ENCODE data around the gene MANSC4.

MANSC4 gene

GRCh38 chr12:27779920-27780611, at the start of gene MANSC4, which contains the start of gene KLHL42:
Gene MANSC4 (minus strand): TSS chr12:27780236. CDS start chr12:27771276, 8,960 bp downstream.
Gene KLHL42 (plus strand): TSS chr12:27780233. CDS start chr12:27780331, 98 bp downstream.
- no peak for DNase-seq

- DNase-seq: no peak
Measured at GRCh38 chr12:27828196-27828595, 48.2 kb upstream of the MANSC4 start.

- no peak for DNase-seq
Measured at GRCh38 chr12:27826076-27826475, 46.0 kb upstream of the MANSC4 start.

GRCh38 chr12:27824126-27824842, 44.2 kb upstream of the MANSC4 start:
- DNase-seq: no peak

GRCh38 chr12:27823038-27823437, 43.0 kb upstream of the MANSC4 start:
- DNase-seq: no peak

- DNase-seq: no peak
Measured at GRCh38 chr12:27822076-27822712, 42.2 kb upstream of the MANSC4 start.

GRCh38 chr12:27821259-27821973, 41.4 kb upstream of the MANSC4 start:
- no peak for DNase-seq

- DNase-seq: no peak
Measured at GRCh38 chr12:27820564-27820963, 40.5 kb upstream of the MANSC4 start.

- no peak for DNase-seq
Measured at GRCh38 chr12:27818401-27818918, 38.4 kb upstream of the MANSC4 start.

- DNase-seq: no peak
Measured at GRCh38 chr12:27817766-27818165, 37.7 kb upstream of the MANSC4 start.

GRCh38 chr12:27814851-27815591, 35.0 kb upstream of the MANSC4 start:
- DNase-seq: no peak

- DNase-seq: no peak
Measured at GRCh38 chr12:27814411-27814810, 34.4 kb upstream of the MANSC4 start.

- DNase-seq: no peak
Measured at GRCh38 chr12:27812502-27812901, 32.5 kb upstream of the MANSC4 start.

GRCh38 chr12:27810756-27811155, 30.7 kb upstream of the MANSC4 start:
- no peak for DNase-seq

GRCh38 chr12:27808841-27809240, 28.8 kb upstream of the MANSC4 start:
- DNase-seq: no peak

- DNase-seq: no peak
Measured at GRCh38 chr12:27807063-27807703, 27.1 kb upstream of the MANSC4 start.

- DNase-seq: no peak
Measured at GRCh38 chr12:27806259-27806658, 26.2 kb upstream of the MANSC4 start.

GRCh38 chr12:27805238-27805637, 25.2 kb upstream of the MANSC4 start:
- DNase-seq: no peak

- DNase-seq: no peak
Measured at GRCh38 chr12:27802936-27803335, 22.9 kb upstream of the MANSC4 start.

- no peak for DNase-seq
Measured at GRCh38 chr12:27802511-27802910, 22.5 kb upstream of the MANSC4 start.

- no peak for DNase-seq
Measured at GRCh38 chr12:27801630-27802029, 21.6 kb upstream of the MANSC4 start.

GRCh38 chr12:27800819-27801218, 20.8 kb upstream of the MANSC4 start:
- no peak for DNase-seq

Data from NCI-H1048 (cell line).